Measurements from ENCODE around the gene ZMYND11.

DNA sequence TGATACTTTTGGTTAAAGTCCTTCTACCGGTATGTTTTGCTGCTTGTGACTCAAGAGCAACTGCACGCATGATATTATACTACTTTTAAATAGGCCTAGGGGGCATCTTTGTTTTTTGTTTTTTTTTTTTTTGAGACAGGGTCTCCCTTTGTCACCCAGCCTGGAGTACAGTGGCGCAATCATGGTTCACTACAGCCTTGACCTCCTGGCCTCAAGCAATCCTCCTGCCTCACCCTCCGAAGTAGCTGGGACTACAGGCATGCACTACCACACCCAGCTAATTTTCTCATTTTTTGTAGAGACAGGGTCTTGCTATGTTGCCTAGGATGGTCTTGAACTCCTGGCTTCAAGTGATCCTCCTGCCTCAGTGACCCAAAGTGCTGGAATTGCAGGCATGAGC is 80.2 kb downstream of the ZMYND11 start:
- no peak for TF ChIP-seq POLR2A (IDR thresholded peaks at IDR 0.05)
- TF ChIP-seq, protein P1, sequence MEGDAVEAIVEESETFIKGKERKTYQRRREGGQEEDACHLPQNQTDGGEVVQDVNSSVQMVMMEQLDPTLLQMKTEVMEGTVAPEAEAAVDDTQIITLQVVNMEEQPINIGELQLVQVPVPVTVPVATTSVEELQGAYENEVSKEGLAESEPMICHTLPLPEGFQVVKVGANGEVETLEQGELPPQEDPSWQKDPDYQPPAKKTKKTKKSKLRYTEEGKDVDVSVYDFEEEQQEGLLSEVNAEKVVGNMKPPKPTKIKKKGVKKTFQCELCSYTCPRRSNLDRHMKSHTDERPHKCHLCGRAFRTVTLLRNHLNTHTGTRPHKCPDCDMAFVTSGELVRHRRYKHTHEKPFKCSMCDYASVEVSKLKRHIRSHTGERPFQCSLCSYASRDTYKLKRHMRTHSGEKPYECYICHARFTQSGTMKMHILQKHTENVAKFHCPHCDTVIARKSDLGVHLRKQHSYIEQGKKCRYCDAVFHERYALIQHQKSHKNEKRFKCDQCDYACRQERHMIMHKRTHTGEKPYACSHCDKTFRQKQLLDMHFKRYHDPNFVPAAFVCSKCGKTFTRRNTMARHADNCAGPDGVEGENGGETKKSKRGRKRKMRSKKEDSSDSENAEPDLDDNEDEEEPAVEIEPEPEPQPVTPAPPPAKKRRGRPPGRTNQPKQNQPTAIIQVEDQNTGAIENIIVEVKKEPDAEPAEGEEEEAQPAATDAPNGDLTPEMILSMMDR (IDR thresholded peaks at IDR 0.05), result no peak
